OCI-LY3 (cell line): ENCODE data around the gene KLHL1.

Source experiments
- CTCF ChIP-seq: fragments of 200-600, 300-600 bp; sonication (generic); IDR thresholded peaks from 2 replicates; pipeline ENCODE4 v1.5.1; 2014; ENCODE audit warnings: antibody characterized with exemption, low read length, low read depth
- EZH2phosphoT487 ChIP-seq: fragments of 200-600 bp; shearing (Covaris generic); IDR thresholded peaks from 2 replicates; pipeline ENCODE4 v1.6.1; 2018; ENCODE audit warnings: antibody characterized with exemption, mixed run types, low read depth

- no peak for TF ChIP-seq EZH2phosphoT487
- TF ChIP-seq CTCF = no peak
Observed at GRCh38 chr13:69866555-69866954, 241.7 kb downstream of the KLHL1 start.
